ENCODE results near the gene TMED1. TPM values are rescaled to one million over a fixed set of nuclear protein-coding genes. Genes with fewer than 3 reads are reported as not detected.

The TMED1 gene
- total RNA-seq, 1 experiment from 2014 or later = 30.3 TPM

DNA sequence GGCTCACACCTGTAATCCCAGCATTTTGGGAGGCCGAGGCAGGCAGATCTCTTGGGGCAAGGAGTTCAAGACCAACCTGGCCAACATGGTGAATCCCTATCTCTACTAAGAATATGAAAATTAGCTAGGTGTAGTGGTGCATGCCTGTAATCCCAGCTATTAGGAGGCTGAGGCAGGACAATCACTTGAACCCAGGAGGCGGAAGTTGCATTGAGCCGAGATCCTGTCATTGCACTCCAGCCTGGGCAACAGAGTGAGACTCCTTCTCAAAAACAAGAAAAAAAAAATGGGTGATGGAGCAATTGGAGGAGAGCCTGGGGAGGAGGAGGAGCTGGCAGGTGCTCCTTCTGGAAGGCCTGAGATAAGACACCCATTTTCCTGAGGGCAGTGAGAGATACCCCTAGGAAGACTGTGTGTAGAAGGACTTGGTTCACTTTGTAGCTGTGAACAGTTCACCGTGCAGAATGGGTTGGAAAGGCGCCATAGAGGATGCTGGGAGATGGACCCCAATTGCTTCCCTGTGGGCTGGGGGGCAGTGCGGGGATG is 26.6 kb upstream of the TMED1 start:
- Histone ChIP-seq H3K9me3 (ENCODE audit: control insufficient read depth, insufficient read depth, low read depth, low read length) (no peaks in the 10 kb centered on the region), H3K36me3 (ENCODE audit: control insufficient read depth, insufficient read depth, low read length) (no peaks in the 10 kb centered on the region), H3K4me3 (ENCODE audit: low read depth in 2 of 2, low read length in 2 of 2) (peak overlapping the region in 1 of 2 experiments; percentile 43; a peak in 2 of 4 replicates), H3K27me3 (ENCODE audit: control insufficient read depth, insufficient read depth, low read length) (no peaks in the 10 kb centered on the region), H3K4me1 (ENCODE audit: control insufficient read depth, insufficient read depth, low read length) (peaks cover 3% of the 10 kb centered on the region; the same call in 1 of the 2 replicates), H3K27ac (ENCODE audit: low read length) (no peak overlapping the region)
- ChIA-PET POLR2A (interaction anchor here (0.6 kb wide), 1 partner anchor 18 kb away, joined by 3 read pairs; no protein-coding TSS in a partner anchor), CTCF (interaction anchor here (1.7 kb wide), 1 partner anchor 41 kb away, joined by 4 read pairs; no protein-coding TSS in a partner anchor)
- peak; percentile 15; the same call in 1 of the 2 replicates for ATAC-seq
- in situ Hi-C loops (cut with HindIII; ENCODE audit: low pct_unique_long_range_greater_than_20kb, low sequenced_read_pairs) = no loop called here
- TF ChIP-seq, protein P1, sequence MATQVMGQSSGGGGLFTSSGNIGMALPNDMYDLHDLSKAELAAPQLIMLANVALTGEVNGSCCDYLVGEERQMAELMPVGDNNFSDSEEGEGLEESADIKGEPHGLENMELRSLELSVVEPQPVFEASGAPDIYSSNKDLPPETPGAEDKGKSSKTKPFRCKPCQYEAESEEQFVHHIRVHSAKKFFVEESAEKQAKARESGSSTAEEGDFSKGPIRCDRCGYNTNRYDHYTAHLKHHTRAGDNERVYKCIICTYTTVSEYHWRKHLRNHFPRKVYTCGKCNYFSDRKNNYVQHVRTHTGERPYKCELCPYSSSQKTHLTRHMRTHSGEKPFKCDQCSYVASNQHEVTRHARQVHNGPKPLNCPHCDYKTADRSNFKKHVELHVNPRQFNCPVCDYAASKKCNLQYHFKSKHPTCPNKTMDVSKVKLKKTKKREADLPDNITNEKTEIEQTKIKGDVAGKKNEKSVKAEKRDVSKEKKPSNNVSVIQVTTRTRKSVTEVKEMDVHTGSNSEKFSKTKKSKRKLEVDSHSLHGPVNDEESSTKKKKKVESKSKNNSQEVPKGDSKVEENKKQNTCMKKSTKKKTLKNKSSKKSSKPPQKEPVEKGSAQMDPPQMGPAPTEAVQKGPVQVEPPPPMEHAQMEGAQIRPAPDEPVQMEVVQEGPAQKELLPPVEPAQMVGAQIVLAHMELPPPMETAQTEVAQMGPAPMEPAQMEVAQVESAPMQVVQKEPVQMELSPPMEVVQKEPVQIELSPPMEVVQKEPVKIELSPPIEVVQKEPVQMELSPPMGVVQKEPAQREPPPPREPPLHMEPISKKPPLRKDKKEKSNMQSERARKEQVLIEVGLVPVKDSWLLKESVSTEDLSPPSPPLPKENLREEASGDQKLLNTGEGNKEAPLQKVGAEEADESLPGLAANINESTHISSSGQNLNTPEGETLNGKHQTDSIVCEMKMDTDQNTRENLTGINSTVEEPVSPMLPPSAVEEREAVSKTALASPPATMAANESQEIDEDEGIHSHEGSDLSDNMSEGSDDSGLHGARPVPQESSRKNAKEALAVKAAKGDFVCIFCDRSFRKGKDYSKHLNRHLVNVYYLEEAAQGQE (IDR thresholded peaks at IDR 0.05; ENCODE audit: insufficient read depth in 1 of 2, low read depth in 2 of 2, low read length in 1 of 2) = no peak
- TF ChIP-seq POLR2AphosphoS5 (IDR thresholded peaks at IDR 0.05; ENCODE audit: low read depth, low read length) (no peak), SIN3A (IDR thresholded peaks at IDR 0.05; ENCODE audit: borderline replicate concordance, insufficient read depth, low read depth, low read length) (no peak), TCF7L2 (IDR thresholded peaks at IDR 0.05; ENCODE audit: low read depth, low read length) (no peak)
- TF ChIP-seq, protein P2, sequence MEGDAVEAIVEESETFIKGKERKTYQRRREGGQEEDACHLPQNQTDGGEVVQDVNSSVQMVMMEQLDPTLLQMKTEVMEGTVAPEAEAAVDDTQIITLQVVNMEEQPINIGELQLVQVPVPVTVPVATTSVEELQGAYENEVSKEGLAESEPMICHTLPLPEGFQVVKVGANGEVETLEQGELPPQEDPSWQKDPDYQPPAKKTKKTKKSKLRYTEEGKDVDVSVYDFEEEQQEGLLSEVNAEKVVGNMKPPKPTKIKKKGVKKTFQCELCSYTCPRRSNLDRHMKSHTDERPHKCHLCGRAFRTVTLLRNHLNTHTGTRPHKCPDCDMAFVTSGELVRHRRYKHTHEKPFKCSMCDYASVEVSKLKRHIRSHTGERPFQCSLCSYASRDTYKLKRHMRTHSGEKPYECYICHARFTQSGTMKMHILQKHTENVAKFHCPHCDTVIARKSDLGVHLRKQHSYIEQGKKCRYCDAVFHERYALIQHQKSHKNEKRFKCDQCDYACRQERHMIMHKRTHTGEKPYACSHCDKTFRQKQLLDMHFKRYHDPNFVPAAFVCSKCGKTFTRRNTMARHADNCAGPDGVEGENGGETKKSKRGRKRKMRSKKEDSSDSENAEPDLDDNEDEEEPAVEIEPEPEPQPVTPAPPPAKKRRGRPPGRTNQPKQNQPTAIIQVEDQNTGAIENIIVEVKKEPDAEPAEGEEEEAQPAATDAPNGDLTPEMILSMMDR (IDR thresholded peaks at IDR 0.05) = no peak
- no peak for DNase-seq (ENCODE audit: low read depth, low spot score)
- intact Hi-C loops (cut with micrococcal nuclease; ENCODE audit: unreplicated experiment) = loop anchor here (10.0 kb wide), 1 partner anchor 148 kb away; the partner anchor contains the start of gene DNM2
- no TSS peak for BruUV-seq (replicated peaks)

DNA sequence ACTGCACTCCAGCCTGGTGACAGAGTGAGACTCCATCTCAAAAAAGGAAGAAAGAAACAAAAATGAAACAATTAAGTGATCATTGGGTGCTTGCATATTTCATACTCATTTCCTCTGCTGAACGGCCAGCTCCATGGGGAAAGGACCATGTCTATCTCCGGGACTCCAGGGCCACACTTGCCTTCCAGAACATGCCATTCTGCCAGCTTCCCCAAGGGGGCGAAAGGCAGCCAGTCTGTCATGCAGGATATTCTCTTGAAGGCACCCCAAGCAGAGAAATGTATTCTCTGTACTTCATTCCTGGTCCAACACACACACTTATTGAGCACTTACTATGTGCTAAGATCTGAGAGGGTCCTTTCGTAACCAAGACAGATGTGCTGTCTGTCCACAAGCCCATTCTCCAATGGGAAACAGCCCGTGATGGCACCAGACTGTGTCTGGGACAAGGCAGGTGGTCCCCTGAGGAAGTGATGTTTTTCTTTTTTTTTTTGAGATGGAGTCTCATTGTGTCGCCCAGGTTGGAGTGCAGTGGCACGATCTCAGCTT is 25.2 kb upstream of the TMED1 start:
- intact Hi-C loops (cut with micrococcal nuclease; ENCODE audit: unreplicated experiment) = loop anchor here (10.0 kb wide), 1 partner anchor 146 kb away; the partner anchor contains the start of gene DNM2
- ATAC-seq = peak; percentile 49; the same call in 1 of the 2 replicates
- CTCF ChIA-PET = interaction anchor here (0.6 kb wide), 1 partner anchor 25 kb away, joined by 3 read pairs; no protein-coding TSS in a partner anchor
- H3K4me3 ChIP-seq (ENCODE audit: low read depth in 2 of 2, low read length in 2 of 2) = no peak overlapping the region
- H3K4me1 ChIP-seq (ENCODE audit: control insufficient read depth, insufficient read depth, low read length) = peaks cover 3% of the 10 kb centered on the region; the same call in 1 of the 2 replicates
- TF ChIP-seq, protein P1 (IDR thresholded peaks at IDR 0.05; ENCODE audit: insufficient read depth in 1 of 2, low read depth in 2 of 2, low read length in 1 of 2) = no peak
- TF ChIP-seq TCF7L2 (IDR thresholded peaks at IDR 0.05; ENCODE audit: low read depth, low read length) = no peak
- TF ChIP-seq, protein P2 (IDR thresholded peaks at IDR 0.05) = peak; percentile 69
- TF ChIP-seq POLR2AphosphoS5 (IDR thresholded peaks at IDR 0.05; ENCODE audit: low read depth, low read length) = no peak
- no peak for TF ChIP-seq SIN3A (IDR thresholded peaks at IDR 0.05; ENCODE audit: borderline replicate concordance, insufficient read depth, low read depth, low read length)
- no peaks in the 10 kb centered on the region for H3K36me3 ChIP-seq (ENCODE audit: control insufficient read depth, insufficient read depth, low read length)
- POLR2A ChIA-PET = no interaction called here
- BruUV-seq (replicated peaks) = no TSS peak
- DNase-seq (ENCODE audit: low read depth, low spot score) = no peak
- no peaks in the 10 kb centered on the region for H3K27me3 ChIP-seq (ENCODE audit: control insufficient read depth, insufficient read depth, low read length)
- no peaks in the 10 kb centered on the region for H3K9me3 ChIP-seq (ENCODE audit: control insufficient read depth, insufficient read depth, low read depth, low read length)
- in situ Hi-C loops (cut with HindIII; ENCODE audit: low pct_unique_long_range_greater_than_20kb, low sequenced_read_pairs) = no loop called here
- H3K27ac ChIP-seq (ENCODE audit: low read length) = no peak overlapping the region
